GM12801 (cell line): ENCODE measurements around the gene NR1I3.

ENCODE experiments used
- CTCF ChIP-seq: IDR thresholded peaks from one replicate; pipeline ENCODE4 v1.5.1; 2011; ENCODE audit warnings: control low read depth; ENCODE audit not compliant: insufficient read length; ENCODE audit errors: extremely low read depth

NR1I3 gene

GRCh38 chr1:161192476-161193465 is 45.2 kb downstream of the NR1I3 start:
- TF ChIP-seq CTCF = no peak

DNA sequence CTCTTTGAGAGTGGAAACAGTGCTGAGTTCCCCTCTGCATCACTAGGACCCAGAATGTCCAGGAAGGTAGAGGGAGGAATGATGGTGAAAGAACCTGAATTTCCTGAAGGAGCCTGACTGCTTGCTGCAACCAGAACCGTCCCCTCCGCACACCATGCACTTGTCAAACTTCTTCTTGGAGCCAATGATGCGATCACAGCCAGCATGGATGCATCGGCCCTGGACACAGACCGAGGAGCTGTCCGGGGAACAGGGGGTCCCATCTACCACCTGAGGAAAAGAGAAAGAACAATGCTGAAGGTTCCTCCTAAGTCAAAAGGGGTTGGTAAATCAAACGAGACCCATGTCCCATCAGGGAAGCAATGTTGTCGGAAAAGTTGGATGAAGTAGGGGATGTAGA is 46.0 kb downstream of the NR1I3 start:
- no peak for TF ChIP-seq CTCF

DNA sequence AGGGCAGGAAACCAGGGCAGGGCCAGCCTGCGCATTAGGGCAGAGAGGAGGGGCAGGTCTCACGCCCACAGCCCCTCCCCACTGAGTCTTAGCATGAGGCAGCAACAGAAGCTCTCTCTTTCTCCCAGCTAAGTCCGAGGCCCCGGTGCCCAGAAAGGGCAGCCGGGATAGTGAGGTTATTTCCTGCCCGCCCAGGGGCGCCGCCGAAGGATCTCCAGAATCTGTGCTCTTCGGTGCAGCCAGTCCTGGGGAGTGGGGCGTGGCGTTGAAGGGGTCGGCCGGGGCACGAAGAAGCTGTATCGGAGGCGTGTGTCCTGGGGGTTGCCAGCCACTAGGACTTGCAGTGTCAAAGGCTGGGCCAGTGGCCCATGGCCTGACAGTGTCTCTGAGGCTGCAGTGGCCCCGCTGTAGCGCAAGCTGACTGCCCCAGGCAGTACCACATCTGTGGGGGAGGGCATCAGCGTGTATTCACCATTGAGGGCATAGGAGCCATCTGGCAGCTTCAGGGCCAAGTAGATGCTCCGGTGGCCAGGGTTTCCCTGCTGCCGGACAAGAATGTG is 47.0 kb downstream of the NR1I3 start:
- TF ChIP-seq CTCF = no peak

- no peak for TF ChIP-seq CTCF
Measured at GRCh38 chr1:161189036-161189435, 49.0 kb downstream of the NR1I3 start.

DNA sequence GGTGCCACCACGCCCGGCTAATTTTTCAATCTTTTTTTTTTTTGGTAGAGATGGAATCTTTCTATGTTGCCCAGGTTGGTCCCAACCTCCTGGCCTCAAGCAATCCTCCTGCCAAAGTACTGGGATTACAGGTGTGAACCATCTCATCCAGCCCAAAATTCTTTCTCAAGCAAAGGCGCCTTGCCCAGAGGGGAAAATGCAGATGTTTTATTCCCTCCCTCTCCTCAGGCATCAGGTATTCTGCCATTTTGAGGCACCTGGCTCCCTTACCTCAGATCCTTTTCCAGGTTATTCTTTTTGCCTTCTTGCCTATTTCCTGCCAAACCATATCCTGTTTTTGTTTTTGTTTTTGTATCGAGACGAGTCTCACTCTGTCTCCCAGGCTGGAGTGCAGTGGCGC is 49.6 kb downstream of the NR1I3 start:
- TF ChIP-seq CTCF = no peak

GRCh38 chr1:161187311-161187710 is 50.7 kb downstream of the NR1I3 start:
- no peak for TF ChIP-seq CTCF

GRCh38 chr1:161185732-161186311 is 52.2 kb downstream of the NR1I3 start:
- TF ChIP-seq CTCF = no peak
